ENCODE data around the gene RAB40B. TPM values are rescaled to one million over a fixed set of nuclear protein-coding genes. Genes with fewer than 3 reads are reported as not detected.

Gene RAB40B
- total and polyA plus RNA-seq, 2 of the 13 experiments (the other 11 are each of a cell fraction or from before 2014, with no cell fraction given) = 6.2 to 6.5 TPM

GRCh38 chr17:82740906-82741759 is 42.6 kb upstream of the RAB40B start (continued):
- no peak for TF ChIP-seq GPBP1L1 (CRISPR knock-in tag; IDR thresholded peaks at IDR 0.05)
- TF ChIP-seq HNRNPH1 (optimal IDR thresholded peaks at IDR 0.05; ENCODE audit: low read depth, low read length) = no peak
- TF ChIP-seq KLF16 (CRISPR knock-in tag; IDR thresholded peaks at IDR 0.05) = peak in 1 of 2 experiments; percentile 91; a peak in 2 of 4 replicates
- peak; percentile 77; the same call in 1 of the 2 replicates for TF ChIP-seq KDM5B (CRISPR knock-in tag; IDR thresholded peaks at IDR 0.05; ENCODE audit: borderline replicate concordance)
- TF ChIP-seq GTF2F1 (IDR thresholded peaks at IDR 0.05; ENCODE audit: low read length) = 0 out of 2 replicates have a peak, but pooled peaks have one; percentile 15
- TF ChIP-seq CCAR2 (optimal IDR thresholded peaks at IDR 0.05; ENCODE audit: low read depth, low read length) = no peak
- peak; percentile 81; the same call in 1 of the 2 replicates for TF ChIP-seq ZBTB20 (CRISPR knock-in tag; IDR thresholded peaks at IDR 0.05; ENCODE audit: borderline replicate concordance, low read depth)
- no peak for TF ChIP-seq NR1H2 (CRISPR knock-in tag; IDR thresholded peaks at IDR 0.05; ENCODE audit: borderline replicate concordance, low read depth)
- TF ChIP-seq, protein P1, sequence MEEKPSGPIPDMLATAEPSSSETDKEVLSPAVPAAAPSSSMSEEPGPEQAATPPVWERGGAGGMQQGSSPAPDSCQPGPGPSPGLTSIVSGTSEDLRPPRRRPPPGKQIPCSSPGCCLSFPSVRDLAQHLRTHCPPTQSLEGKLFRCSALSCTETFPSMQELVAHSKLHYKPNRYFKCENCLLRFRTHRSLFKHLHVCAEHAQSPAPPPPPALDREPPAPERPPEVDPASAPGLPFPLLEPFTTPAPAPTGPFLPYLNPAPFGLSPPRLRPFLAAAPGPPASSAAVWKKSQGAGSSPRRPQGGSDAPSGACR (CRISPR knock-in tag; IDR thresholded peaks at IDR 0.05) = peak; percentile 76; the same call in 1 of the 2 replicates
- TF ChIP-seq ZNF142 (CRISPR knock-in tag; IDR thresholded peaks at IDR 0.05) = no peak
- TF ChIP-seq GLMP (CRISPR knock-in tag; IDR thresholded peaks at IDR 0.05; ENCODE audit: borderline replicate concordance) = no peak
- 0 out of 2 replicates have a peak, but pooled peaks have one; percentile 27 for TF ChIP-seq ZNF335 (CRISPR knock-in tag; IDR thresholded peaks at IDR 0.05)
- TF ChIP-seq MAFK (conservative IDR thresholded peaks at IDR 0.05 in 1 of 2, IDR thresholded peaks at IDR 0.05 in 1 of 2; ENCODE audit: low read length in 2 of 2) = peak; percentile 69 to 73
- TF ChIP-seq ZNF570 (CRISPR knock-in tag; IDR thresholded peaks at IDR 0.05; ENCODE audit: borderline replicate concordance) = no peak
- TF ChIP-seq JDP2 (CRISPR knock-in tag; IDR thresholded peaks at IDR 0.05; ENCODE audit: borderline replicate concordance) = no peak; the same call in 1 of the 2 replicates
- no peak for TF ChIP-seq ZNF10 (CRISPR knock-in tag; IDR thresholded peaks at IDR 0.05; ENCODE audit: borderline replicate concordance, low read depth)
- 0 out of 2 replicates have a peak, but pooled peaks have one; percentile 51 for TF ChIP-seq HOXD1 (CRISPR knock-in tag; IDR thresholded peaks at IDR 0.05)
- peak; percentile 16; the same call in 1 of the 2 replicates for TF ChIP-seq ZNF460 (CRISPR knock-in tag; IDR thresholded peaks at IDR 0.05; ENCODE audit: borderline replicate concordance)
- TF ChIP-seq RFXAP (CRISPR knock-in tag; IDR thresholded peaks at IDR 0.05; ENCODE audit: borderline replicate concordance) = peak; percentile 67; the same call in 1 of the 2 replicates
